Measurements from ENCODE around the gene RNF150.

RNF150 gene

GRCh38 chr4:140969296-140969695 lies 164.0 kb downstream of the RNF150 start:
- TF ChIP-seq FOXP2 (optimal IDR thresholded peaks at IDR 0.05; ENCODE audit: borderline replicate concordance, extremely low read depth, extremely low read length, insufficient read depth) = no peak
- TF ChIP-seq SIN3A (IDR thresholded peaks at IDR 0.05; ENCODE audit: borderline replicate concordance, insufficient read depth, low read length) = no peak
- TF ChIP-seq TAF1 (IDR thresholded peaks at IDR 0.05; ENCODE audit: borderline replicate concordance, insufficient read depth, low read length) = no peak
- no peak for TF ChIP-seq POLR2AphosphoS5 (IDR thresholded peaks at IDR 0.05; ENCODE audit: low read depth, low read length)
- no peak for TF ChIP-seq REST (IDR thresholded peaks at IDR 0.05; ENCODE audit: insufficient read depth in 1 of 2, low read depth in 2 of 2, low read length in 2 of 2)

- no peak for TF ChIP-seq TAF1 (IDR thresholded peaks at IDR 0.05; ENCODE audit: borderline replicate concordance, insufficient read depth, low read length)
- TF ChIP-seq POLR2AphosphoS5 (IDR thresholded peaks at IDR 0.05; ENCODE audit: low read depth, low read length) = no peak
- no peak for TF ChIP-seq REST (IDR thresholded peaks at IDR 0.05; ENCODE audit: insufficient read depth in 1 of 2, low read depth in 2 of 2, low read length in 2 of 2)
- TF ChIP-seq FOXP2 (optimal IDR thresholded peaks at IDR 0.05; ENCODE audit: borderline replicate concordance, extremely low read depth, extremely low read length, insufficient read depth) = no peak
- no peak for TF ChIP-seq SIN3A (IDR thresholded peaks at IDR 0.05; ENCODE audit: borderline replicate concordance, insufficient read depth, low read length)
These were observed 164.9 kb downstream of the RNF150 start for GRCh38 chr4:140968371-140968770.

- TF ChIP-seq FOXP2 (optimal IDR thresholded peaks at IDR 0.05; ENCODE audit: borderline replicate concordance, extremely low read depth, extremely low read length, insufficient read depth) = no peak
- no peak for TF ChIP-seq TAF1 (IDR thresholded peaks at IDR 0.05; ENCODE audit: borderline replicate concordance, insufficient read depth, low read length)
- TF ChIP-seq SIN3A (IDR thresholded peaks at IDR 0.05; ENCODE audit: borderline replicate concordance, insufficient read depth, low read length) = no peak
- no peak for TF ChIP-seq REST (IDR thresholded peaks at IDR 0.05; ENCODE audit: insufficient read depth in 1 of 2, low read depth in 2 of 2, low read length in 2 of 2)
- TF ChIP-seq POLR2AphosphoS5 (IDR thresholded peaks at IDR 0.05; ENCODE audit: low read depth, low read length) = no peak
These were observed 169.4 kb downstream of the RNF150 start for GRCh38 chr4:140963883-140964282.

GRCh38 chr4:140955641-140956040 lies 177.6 kb downstream of the RNF150 start:
- TF ChIP-seq SIN3A (IDR thresholded peaks at IDR 0.05; ENCODE audit: borderline replicate concordance, insufficient read depth, low read length) (no peak), FOXP2 (optimal IDR thresholded peaks at IDR 0.05; ENCODE audit: borderline replicate concordance, extremely low read depth, extremely low read length, insufficient read depth) (no peak), TAF1 (IDR thresholded peaks at IDR 0.05; ENCODE audit: borderline replicate concordance, insufficient read depth, low read length) (no peak), REST (IDR thresholded peaks at IDR 0.05; ENCODE audit: insufficient read depth in 1 of 2, low read depth in 2 of 2, low read length in 2 of 2) (no peak), POLR2AphosphoS5 (IDR thresholded peaks at IDR 0.05; ENCODE audit: low read depth, low read length) (no peak)

GRCh38 chr4:140952717-140953116 lies 180.6 kb downstream of the RNF150 start:
- no peak for TF ChIP-seq TAF1 (IDR thresholded peaks at IDR 0.05; ENCODE audit: borderline replicate concordance, insufficient read depth, low read length)
- no peak for TF ChIP-seq FOXP2 (optimal IDR thresholded peaks at IDR 0.05; ENCODE audit: borderline replicate concordance, extremely low read depth, extremely low read length, insufficient read depth)
- TF ChIP-seq SIN3A (IDR thresholded peaks at IDR 0.05; ENCODE audit: borderline replicate concordance, insufficient read depth, low read length) = no peak
- TF ChIP-seq REST (IDR thresholded peaks at IDR 0.05; ENCODE audit: insufficient read depth in 1 of 2, low read depth in 2 of 2, low read length in 2 of 2) = no peak
- TF ChIP-seq POLR2AphosphoS5 (IDR thresholded peaks at IDR 0.05; ENCODE audit: low read depth, low read length) = no peak
